Gastroesophageal sphincter (tissue), 4 donors: ENCODE measurements around the gene MAGEA9B. TPM values are rescaled to one million over a fixed set of nuclear protein-coding genes. Genes with fewer than 3 reads are reported as not detected.
"Not testable (repeated sequence)": the region's sequence is repeated elsewhere in the genome, so short reads cannot be mapped to it uniquely, and the experiment has no call there.

Experiments
- ATAC-seq: fragments of 150-250 bp; one replicate; pipeline ENCODE4 v1.9.1; 2016; ENCODE audit warnings: mild to moderate bottlenecking, moderate library complexity
- H3K27ac ChIP-seq, 4 donors: fragments of 200-600 bp; sonication (generic) in 3 of 4; 1 replicate in 3 of 4; 2 replicates in 1 of 4; pipeline ENCODE4 v1.5.1; 2016 to 2019
- H3K27me3 ChIP-seq: fragments of 200-600 bp; sonication (generic); one replicate; pipeline ENCODE4 v1.5.1; 2019
- H3K36me3 ChIP-seq, 2 donors: fragments of 200-600 bp; sonication (generic); one replicate each; pipeline ENCODE4 v1.5.1; 2019; ENCODE audit warnings: control low read depth in 1 of 2
- H3K4me1 ChIP-seq, 3 donors: fragments of 200-600 bp; sonication (generic); 1 replicate in 2 of 3; 2 replicates in 1 of 3; pipeline ENCODE4 v1.5.1; 2016 to 2019; ENCODE audit warnings: control low read depth in 2 of 3
- H3K4me3 ChIP-seq, 2 donors: fragments of 200-600 bp; sonication (generic); one replicate each; pipeline ENCODE4 v1.5.1; 2019; ENCODE audit warnings: mild to moderate bottlenecking in 1 of 2, moderate library complexity in 1 of 2
- H3K9me3 ChIP-seq, 3 donors: fragments of 200-600 bp; sonication (generic); one replicate each; pipeline ENCODE4 v1.5.1; 2017 to 2019; ENCODE audit warnings: control low read depth in 2 of 3
- CTCF ChIP-seq, 4 experiments: fragments of 200-600 bp in 2 of 4; fragments of 450-650 bp in 2 of 4; sonication (generic) in 1 of 4; IDR thresholded peaks; one replicate each; pipeline ENCODE4 v1.5.1; 2017 to 2019; ENCODE audit warnings: antibody characterized with exemption in 4 of 4, mild to moderate bottlenecking in 2 of 4, moderate library complexity in 2 of 4
- EP300 ChIP-seq: sonication (generic); formaldehyde crosslinking; IDR thresholded peaks from one replicate; pipeline ENCODE4 v1.6.1; 2017; ENCODE audit warnings: antibody characterized with exemption, mild to moderate bottlenecking
- POLR2A ChIP-seq, 2 donors: fragments of 450-650 bp; IDR thresholded peaks; one replicate each; pipeline ENCODE4 v1.6.1; 2017; ENCODE audit warnings: antibody characterized with exemption in 2 of 2, mild to moderate bottlenecking in 2 of 2, moderate library complexity in 1 of 2
- POLR2AphosphoS5 ChIP-seq: sonication (generic); formaldehyde crosslinking; IDR thresholded peaks from one replicate; pipeline ENCODE4 v1.6.1; 2017; ENCODE audit warnings: antibody characterized with exemption
- WGBS, 2 donors: methylation state at CpG; one replicate each; pipeline ENCODE4 v1.1.5; 2018; ENCODE audit warnings: low coverage in 1 of 2; 5-methylcytosine and 5-hydroxymethylcytosine counted together
- total RNA-seq, 4 donors: library from RNA; depleted of rRNA; stranded (reverse); fragments of >200 nt; gene quantifications; one replicate each; pipeline ENCODE4 v1.1.0, GENCODE V29; 2016

MAGEA9B gene
- total RNA-seq, 4 donors from 2014 or later = not detected

GRCh38 chrX:149610511-149610910 is 23.3 kb upstream of the MAGEA9B start:
- Histone ChIP-seq H3K27ac (no peak overlapping the region), H3K4me1 (no peaks in the 10 kb centered on the region), H3K9me3 (no peaks in the 10 kb centered on the region), H3K36me3 (peaks cover 0 to 5% of the 10 kb centered on the region in 2 donors), H3K27me3 (no peaks in the 10 kb centered on the region), H3K4me3 (no peak overlapping the region)
- 67 to 80% methylated on average over 1 to 2 of the region's 5 CpGs for WGBS, 2 donors
- ATAC-seq = no peak
- no peak for TF ChIP-seq CTCF (IDR thresholded peaks at IDR 0.05)

- no peak overlapping the region for H3K4me3 ChIP-seq
- no peaks in the 10 kb centered on the region for H3K27me3 ChIP-seq
- H3K4me1 ChIP-seq = no peaks in the 10 kb centered on the region
- H3K9me3 ChIP-seq = no peaks in the 10 kb centered on the region
- peaks cover 0 to 9% of the 10 kb centered on the region in 2 donors for H3K36me3 ChIP-seq
- H3K27ac ChIP-seq = no peak overlapping the region
- no peak for ATAC-seq
- no peak for TF ChIP-seq POLR2AphosphoS5
- TF ChIP-seq EP300 = no peak
- no peak for TF ChIP-seq CTCF (IDR thresholded peaks at IDR 0.05)
- no peak for TF ChIP-seq POLR2A (IDR thresholded peaks at IDR 0.05)
Measured at GRCh38 chrX:149607699-149608098, 20.4 kb upstream of the MAGEA9B start.

- not testable (repeated sequence) for H3K36me3 ChIP-seq, H3K27ac ChIP-seq, ATAC-seq, H3K4me1 ChIP-seq, H3K4me3 ChIP-seq, H3K9me3 ChIP-seq, H3K27me3 ChIP-seq
- 82 to 86% methylated on average over 2 to 5 of the region's 7 CpGs for WGBS, 2 donors
Measured at GRCh38 chrX:149605248-149605885, 18.1 kb upstream of the MAGEA9B start.

GRCh38 chrX:149598603-149599002 is 11.3 kb upstream of the MAGEA9B start:
- not testable (repeated sequence) for H3K9me3 ChIP-seq, H3K27ac ChIP-seq, H3K36me3 ChIP-seq, ATAC-seq, H3K27me3 ChIP-seq, H3K4me1 ChIP-seq, H3K4me3 ChIP-seq
- no CpG with 5 or more reads among the region's 11 CpGs for WGBS, 2 donors

GRCh38 chrX:149595943-149596342 is 8.7 kb upstream of the MAGEA9B start:
- H3K4me3 ChIP-seq, H3K4me1 ChIP-seq, H3K36me3 ChIP-seq, H3K9me3 ChIP-seq, H3K27ac ChIP-seq, H3K27me3 ChIP-seq, ATAC-seq: not testable (repeated sequence)
- WGBS, 2 donors = no CpG with 5 or more reads among the region's 7 CpGs

- H3K4me1 ChIP-seq, H3K9me3 ChIP-seq, H3K27me3 ChIP-seq, H3K36me3 ChIP-seq, H3K4me3 ChIP-seq, ATAC-seq, H3K27ac ChIP-seq: not testable (repeated sequence)
- WGBS, 2 donors = no CpG with 5 or more reads among the region's 17 CpGs
Measured at GRCh38 chrX:149595214-149595613, 8.0 kb upstream of the MAGEA9B start, which contains the start of gene HSFX2. TSS of gene HSFX2 (minus strand) at chrX:149595314. CDS start at chrX:149594700, 614 bp downstream.

- H3K27me3 ChIP-seq, H3K4me3 ChIP-seq, H3K4me1 ChIP-seq, H3K36me3 ChIP-seq, H3K9me3 ChIP-seq, ATAC-seq, H3K27ac ChIP-seq: not testable (repeated sequence)
- no CpG with 5 or more reads among the region's 7 CpGs for WGBS, 2 donors
Measured at GRCh38 chrX:149590993-149591392, 3.7 kb upstream of the MAGEA9B start.

GRCh38 chrX:149585631-149586030 is 1.6 kb downstream of the MAGEA9B start:
- H3K4me3 ChIP-seq, H3K9me3 ChIP-seq, H3K27ac ChIP-seq, H3K4me1 ChIP-seq, H3K36me3 ChIP-seq, H3K27me3 ChIP-seq: not testable (repeated sequence)
- peak; percentile 7 for ATAC-seq
- WGBS, 2 donors = no CpG with 5 or more reads among the region's 17 CpGs

GRCh38 chrX:149573456-149573855 is 13.8 kb downstream of the MAGEA9B start:
- H3K4me3 ChIP-seq, H3K36me3 ChIP-seq, ATAC-seq, H3K27ac ChIP-seq, H3K27me3 ChIP-seq, H3K4me1 ChIP-seq, H3K9me3 ChIP-seq: not testable (repeated sequence)
- no CpG with 5 or more reads among the region's 1 CpG for WGBS, 2 donors
